Dermis blood vessel endothelial cell (primary cell): ENCODE results near the gene MS4A7. TPM values are rescaled to one million over a fixed set of nuclear protein-coding genes. Genes with fewer than 3 reads are reported as not detected.
A peak's percentile ranks its signal among the peaks of the same experiment; 100 is the strongest.
"Not testable (repeated sequence)": the region's sequence is repeated elsewhere in the genome, so short reads cannot be mapped to it uniquely, and the experiment has no call there.

Experiments
- DNase-seq: peaks from one replicate; pipeline ENCODE4 v3.0.0; 2010
- total RNA-seq: library from RNA; depleted of rRNA; stranded (reverse); fragments of >200 nt; gene quantifications from 2 replicates; pipeline ENCODE4 v1.2.3, GENCODE V29; 2014

Gene MS4A7, protein sequence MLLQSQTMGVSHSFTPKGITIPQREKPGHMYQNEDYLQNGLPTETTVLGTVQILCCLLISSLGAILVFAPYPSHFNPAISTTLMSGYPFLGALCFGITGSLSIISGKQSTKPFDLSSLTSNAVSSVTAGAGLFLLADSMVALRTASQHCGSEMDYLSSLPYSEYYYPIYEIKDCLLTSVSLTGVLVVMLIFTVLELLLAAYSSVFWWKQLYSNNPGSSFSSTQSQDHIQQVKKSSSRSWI
- total RNA-seq = not detected in 2 replicates

DNA sequence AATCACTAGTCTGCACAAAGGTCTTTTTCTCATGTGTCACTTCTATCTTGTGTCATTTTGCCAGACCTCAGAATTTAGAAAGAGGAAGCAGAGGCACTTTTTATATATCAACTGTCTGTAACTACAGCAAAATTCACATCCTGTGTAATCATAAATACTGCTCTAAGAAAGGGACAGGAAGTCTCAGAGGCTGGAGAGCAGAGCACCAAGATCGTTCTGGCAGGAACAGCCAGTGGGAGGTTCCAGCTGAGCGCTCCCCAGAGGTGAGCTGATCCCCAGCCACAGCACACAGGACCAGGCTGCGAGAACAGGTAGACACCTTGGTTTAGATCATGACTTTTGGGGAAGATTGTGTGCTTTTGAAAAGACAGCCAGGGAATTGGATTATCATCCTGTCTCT lies at the start of gene MS4A7:
TSS of gene MS4A7 (plus strand) at position 179 of the 400 bp plus-strand sequence. CDS start 4,610 bp downstream, outside the sequence.
- no peak for DNase-seq

DNA sequence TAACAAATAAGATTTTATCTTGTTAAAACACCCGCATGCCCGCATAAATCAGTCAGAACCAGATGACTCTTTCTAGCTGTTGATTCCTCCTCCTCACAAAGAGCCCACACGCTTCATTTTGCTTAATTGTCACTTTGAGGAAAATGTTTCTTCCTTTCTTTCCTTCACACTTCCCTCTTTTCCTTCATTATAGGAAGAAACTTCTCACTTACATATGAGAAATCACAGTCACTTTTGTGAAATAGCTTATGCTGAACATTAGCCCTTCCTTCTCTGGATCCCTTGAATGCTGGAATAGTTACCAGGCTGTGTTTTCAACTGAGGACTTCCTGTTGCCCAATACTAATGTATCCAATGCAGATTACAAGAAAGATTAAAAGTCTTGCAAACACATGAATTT lies 45.5 kb upstream of the MS4A7 start:
- no peak for DNase-seq

DNA sequence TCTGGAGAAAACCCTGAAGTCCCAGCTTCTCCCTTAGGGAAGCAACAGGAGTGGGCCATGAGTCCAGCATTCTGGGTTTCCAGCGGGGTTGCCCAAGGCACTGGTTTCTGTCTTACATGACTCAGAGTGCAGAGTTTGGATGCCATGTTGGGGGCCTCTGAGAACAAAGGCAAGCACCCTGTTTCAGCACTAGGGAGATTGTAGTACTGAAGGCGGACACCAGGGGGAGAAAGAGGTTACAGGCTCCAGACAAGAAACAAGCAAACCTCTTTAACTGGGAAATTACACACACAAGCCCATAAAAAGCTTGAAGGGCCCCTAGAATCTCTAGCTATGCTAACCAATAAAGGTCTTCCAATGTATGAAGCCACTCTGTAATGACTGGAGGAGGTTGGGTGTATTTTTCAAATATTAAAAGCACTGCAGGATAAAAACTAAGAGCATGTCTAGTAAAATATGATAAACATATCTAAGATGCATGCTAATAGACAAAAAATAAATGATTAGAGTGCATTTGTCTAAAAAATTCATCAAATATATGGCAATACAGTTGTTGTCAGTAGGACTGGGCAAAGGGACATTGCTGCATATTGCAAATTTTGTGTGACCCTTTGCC lies 44.2 kb upstream of the MS4A7 start:
- DNase-seq = peak; percentile 82

DNA sequence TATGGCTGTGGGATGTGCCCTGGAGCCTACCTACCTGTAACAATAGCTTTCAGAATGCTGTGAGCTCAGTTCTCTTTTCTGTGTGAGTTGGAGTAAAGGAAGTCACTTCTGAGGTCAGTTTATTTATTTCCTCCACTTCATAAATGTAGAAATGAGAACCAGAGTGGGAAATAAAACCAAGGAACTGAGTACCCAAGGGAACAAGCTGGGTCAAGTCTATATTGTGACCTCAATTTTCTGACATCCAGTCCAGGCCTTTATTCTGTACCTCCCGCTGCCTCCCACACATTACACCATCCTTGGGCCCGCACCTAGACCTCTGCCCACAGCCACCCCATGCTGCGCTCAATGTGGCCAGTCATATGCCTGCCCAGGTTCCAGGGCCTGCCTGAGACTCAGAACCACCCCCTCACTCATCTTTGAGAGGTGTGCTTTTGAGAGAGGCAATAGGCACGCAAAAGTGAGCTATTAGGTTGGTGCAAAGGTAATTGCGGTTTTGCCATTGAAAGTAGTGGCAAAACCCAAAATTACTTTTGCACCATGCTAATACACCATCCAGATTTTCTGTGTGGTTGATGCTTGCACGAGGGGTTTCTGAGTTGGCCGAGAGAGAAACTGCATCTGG lies 41.5 kb upstream of the MS4A7 start:
- DNase-seq = no peak

DNA sequence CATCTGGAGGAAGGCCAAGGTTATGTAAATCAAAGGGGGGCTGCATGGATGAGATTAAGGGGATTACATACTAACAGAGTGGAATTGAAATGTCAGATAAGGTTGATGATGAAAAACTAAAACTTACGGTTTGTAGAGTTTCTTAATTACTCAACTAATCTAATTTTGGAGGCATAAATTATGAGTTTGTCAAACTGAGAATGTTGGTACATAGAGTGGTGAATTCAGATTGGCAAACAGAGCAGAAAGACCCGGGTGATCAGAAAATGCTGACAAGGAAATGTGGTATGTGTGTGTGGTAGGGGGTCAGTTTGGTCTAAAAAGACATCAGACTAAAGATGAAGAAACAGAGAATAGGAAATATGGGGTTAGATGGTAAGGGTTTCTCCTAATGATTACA lies 40.3 kb upstream of the MS4A7 start:
- no peak for DNase-seq

DNA sequence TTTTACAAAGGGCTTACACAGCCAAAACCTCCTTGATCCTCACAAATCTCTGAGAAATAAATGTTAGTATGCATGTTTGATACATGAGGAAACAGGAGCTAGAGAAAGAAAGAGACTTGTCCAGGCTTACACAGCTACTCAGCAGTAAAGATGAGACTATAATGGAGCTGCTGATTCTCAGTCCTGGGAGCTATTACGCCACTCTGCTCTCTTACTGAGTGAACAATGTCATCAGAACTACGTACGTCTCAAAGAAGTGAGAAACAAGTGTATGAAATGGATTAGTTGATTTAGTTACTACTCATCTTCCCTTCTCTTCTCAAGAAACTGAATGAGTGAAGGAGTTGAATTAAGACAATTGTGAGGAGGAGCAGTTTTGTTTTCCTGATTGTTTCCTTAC lies 39.0 kb upstream of the MS4A7 start:
- DNase-seq = no peak

DNA sequence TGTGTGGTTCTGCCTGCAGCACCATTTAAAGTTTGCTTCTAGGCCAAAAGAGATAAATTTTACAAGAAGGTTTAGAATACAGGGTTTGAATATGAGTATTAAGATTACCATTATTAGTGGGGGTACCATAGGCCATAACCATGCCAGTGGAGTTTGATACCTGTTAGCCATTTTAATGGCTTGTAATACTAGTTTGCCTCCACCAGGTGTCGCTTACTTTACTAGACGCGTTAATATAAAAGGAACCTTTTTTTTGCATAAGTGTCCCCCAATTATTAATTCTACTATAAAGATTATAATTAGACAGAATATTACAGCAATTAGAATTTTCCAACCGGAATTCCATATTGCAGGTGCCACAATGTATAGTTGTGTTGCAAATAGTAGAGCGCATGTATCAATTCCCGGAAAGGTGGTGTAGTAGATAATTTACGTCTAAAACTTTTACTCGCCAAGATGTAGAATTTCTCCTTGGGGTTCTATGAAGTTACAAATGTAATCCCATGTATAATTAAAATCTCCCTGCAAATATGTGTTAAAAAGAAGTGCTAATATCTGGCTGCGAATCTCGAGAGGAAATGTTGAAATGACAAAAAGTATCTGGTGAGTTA lies 35.1 kb upstream of the MS4A7 start:
- DNase-seq = peak; percentile 47

DNA sequence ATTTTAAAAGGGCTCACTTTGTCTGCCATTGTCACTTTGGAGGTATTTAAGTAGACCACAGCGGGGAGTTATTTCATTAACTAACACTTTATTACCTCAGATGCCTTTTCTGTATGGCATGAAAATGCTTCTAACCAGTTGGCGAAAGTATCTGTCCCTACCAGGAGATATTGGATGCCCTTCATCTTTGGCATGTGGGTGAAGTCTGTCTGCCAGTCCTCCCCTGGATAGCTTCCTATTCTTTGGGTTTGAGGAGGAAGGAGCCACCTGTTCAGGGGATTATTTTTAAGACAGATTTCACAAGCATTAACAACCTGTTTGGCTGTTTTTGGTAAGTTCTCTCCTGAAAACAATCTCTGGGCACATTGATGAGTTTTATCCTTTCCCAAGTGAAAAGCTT lies 34.2 kb upstream of the MS4A7 start:
- no peak for DNase-seq

DNA sequence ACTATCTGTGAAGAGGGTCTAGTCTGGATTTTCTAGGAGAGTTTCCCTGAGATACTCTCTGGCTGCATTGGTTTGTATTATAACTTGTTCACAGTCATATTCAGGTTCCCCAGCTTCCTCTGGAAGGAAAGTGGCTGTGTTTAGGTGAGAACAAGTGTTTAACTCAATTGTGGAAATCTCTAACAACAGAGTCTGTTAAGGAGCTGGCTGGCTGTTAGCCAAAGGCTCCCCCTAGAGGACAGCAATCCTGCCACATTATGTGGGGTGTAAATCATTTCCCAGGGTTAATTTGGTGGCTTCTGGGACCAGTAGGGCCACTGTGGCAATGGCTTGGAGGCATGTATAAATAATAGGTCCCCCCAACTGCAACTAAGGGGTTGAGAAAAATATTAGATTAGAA lies 32.8 kb upstream of the MS4A7 start:
- DNase-seq = peak; percentile 64

DNA sequence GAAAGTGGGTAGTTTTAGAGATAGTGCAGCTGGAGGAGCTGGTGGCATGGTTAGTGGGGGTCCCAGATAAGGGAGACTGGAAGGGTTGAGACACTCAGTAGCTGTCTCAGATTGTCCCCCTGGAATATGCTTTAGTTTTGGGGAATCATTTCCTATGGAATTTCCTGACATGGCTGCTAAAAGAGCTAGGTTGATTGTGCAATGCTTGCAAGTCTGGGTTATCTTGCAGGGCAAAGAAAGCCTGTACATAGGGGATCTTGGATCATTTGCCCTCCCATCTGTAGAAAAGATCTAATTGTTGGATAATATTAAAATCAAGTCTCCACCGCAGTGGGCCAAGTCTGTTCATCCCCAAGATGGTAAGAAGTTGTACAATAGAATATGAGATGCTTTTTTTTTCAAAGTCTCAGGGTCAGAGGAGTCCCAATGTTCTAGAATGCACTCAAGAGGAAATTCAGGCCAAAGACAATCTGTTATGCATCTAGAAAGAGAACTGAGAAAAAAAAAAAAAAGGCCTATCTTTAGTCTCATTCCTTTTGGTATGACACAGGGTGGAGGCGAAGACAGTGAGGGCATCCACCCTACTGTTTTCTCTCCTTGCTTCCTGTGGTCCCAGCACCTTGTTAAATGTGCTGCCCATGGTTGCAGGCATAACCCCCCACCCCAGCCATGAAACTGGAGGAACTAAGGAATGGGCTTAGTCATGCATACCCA lies 31.1 kb upstream of the MS4A7 start:
- no peak for DNase-seq

DNA sequence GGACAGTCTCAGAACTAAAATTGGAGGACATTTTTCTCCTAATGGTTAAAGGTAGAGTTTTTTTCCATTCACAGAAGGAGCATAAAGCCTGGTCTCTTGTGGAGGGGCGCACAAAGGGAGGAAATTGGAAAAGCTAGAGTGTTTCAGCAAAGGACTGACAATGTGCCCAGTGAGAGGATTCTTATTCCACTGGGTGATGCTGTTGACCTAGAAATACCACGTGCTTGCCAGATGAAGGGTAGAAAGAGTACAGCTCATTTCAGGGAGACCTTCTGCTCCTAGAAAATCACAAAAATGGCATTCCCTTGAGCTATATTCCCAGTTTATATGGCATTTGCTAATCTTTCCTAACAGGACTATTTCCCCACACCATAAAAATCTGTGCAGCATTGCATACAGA lies 30.2 kb upstream of the MS4A7 start:
- no peak for DNase-seq

DNA sequence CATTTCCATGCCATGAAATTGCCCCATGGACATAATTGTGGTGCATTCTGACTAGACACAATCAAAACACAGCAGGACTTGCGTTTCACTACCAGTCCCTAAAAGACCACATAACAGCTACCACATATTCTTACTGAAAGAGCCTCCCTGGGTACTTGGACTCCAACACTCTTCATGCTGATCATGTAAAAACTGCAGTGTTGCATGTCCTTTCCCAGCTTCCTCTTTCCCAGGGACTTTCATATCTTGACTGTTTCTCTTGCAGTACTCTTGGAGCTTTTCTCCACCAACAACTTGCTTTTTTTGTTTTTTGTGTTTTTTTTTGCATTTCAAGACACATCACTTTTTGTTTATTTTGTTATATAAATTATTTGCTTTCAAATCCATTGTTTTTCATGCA lies 28.3 kb upstream of the MS4A7 start:
- DNase-seq = no peak

DNA sequence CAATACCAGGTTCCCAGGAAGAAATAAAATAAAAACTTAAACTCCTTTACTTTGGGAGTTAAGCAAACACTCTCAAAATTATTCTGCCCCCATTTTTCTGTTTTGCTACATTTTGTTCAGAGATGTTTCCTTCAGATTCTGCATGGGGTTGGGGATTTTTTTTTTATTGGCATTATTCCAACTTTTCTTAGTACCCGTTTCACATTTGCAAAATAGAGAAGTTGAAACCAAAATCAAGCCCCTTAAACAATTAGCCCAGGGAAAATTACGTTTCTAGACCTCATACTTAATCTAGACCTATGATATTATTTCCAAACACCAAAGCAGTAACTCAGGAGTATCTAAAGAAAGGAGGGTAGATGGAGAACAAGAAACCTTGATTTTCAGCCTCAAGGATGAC lies 20.6 kb upstream of the MS4A7 start:
- DNase-seq = no peak

DNA sequence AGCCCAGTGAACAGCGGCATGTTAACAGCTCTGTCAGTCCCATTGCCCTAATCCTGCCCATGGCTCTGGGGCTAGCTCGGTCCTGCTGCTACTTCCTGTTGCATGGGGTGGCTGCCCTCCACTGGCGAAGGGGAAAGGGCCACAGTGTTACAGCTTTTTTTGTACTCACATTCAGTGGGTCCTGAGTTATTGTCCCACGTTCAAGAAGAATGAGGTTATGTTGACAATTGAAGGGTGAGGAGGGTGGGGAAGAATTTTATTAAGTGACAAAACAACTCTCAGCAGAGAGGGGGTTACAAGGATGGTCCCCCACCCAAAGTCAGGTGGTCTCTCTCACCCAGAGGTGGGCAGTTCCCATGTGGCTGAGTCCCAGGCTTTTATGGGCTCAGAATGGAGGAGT lies 17.7 kb upstream of the MS4A7 start:
- no peak for DNase-seq

DNA sequence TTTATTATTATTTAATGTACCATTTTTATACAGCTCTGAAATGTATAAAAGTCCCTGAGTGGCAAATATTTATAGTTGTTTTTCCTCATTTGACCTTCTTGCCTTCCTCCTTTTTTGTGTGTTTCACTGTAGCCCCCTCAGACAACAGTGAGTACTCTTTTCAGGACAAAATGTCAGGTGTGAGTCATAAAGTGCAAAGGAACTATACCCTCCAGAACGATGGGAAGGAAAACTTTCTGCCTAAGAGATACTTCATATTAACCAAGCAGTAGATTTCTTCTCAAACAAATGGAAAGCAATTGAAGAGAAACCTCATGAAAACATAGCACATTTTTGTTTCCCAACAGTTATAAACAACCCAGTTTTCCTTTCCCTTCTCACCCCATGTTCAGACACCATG lies 16.1 kb upstream of the MS4A7 start:
- DNase-seq = no peak

DNA sequence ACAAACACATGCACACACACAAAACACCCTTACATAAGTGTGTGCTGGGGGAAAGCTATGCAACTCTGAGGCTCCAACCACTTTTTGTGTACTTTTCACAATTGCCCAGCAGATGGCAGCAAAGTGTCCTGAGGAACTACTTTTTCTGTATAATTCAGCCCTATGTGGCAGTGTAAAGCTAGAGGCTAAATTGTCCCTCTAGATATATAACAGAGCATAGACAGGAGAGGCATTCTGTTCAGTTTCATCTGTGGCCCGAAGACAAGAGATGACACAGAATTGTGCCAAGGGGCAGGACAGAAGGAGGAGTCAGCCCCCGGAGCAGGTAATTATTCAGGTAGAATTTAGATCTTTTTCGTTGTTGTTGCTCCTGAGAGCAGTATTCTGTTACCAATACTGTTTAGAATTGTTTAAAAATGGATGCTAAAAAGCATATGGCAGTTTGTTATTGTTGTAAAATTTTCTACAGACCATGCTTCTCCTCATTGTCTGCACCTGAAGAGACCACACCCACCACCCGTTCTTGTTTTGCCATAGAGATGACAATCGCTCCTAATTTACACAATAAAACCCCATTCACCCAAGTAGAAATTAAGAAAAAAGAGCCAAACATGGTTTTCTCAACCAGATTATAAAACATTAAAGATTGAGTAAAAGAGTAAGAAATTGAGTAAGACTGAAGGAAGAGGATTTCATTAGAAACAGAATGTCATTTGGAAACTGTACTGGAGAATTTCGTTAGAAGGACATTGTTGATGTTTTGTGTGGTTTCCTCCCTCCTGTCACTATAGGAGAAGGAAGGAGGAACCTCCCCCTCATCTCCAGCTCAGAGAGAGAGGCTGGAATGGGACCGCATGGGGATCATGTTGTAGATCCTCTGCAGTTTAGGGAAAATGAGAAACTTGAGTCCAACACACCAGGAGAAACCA lies 14.5 kb upstream of the MS4A7 start:
- DNase-seq = peak; percentile 81

DNA sequence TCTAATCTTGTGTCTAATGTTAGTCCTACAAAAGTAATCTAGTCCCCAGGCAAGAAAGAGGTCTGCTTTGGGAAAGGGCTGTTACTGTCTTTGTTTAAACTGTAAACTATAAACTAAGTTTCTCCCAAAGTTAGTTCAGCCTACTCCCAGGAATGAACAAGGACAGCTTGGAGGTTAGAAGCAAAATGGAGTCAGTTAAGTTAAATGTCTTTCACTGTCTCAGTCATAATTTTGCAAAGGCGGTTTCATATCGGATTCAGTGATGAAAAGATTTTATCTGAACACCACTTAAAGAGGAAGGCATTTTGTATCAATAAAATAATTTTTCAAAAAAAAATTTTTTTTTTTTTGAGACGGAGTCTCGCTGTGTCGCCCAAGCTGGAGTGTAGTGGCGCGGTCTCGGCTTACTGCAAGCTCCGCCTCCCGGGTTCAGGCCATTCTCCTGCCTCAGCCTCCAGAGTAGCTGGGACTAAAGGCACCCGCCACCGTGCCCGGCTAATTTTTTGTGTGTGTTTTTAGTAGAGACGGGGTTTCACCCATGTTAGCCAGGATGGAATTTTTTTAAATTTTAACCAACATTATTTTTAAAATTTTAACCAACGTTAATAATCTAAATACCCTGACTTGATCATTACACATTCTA lies 11.9 kb upstream of the MS4A7 start:
- DNase-seq = not testable (repeated sequence)

DNA sequence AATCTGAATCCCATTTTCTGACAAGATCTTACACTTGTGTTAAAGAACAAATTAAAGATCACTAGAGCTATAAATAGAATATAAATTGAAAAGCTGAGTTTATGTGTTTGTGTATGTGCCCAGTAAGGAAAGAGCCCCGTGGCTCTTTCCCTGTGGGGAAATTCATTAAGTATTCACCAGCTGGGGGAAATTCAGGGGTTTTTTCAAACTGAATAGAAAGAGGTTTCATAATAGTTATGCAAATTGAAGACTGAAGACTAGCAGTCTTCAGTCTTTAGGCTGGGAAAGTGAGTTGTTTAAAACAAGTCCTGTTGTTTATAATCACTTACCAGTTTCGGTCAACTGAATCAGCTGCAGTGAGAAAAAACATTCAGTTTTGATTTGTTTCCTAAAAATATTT lies 11.3 kb upstream of the MS4A7 start:
- DNase-seq = no peak

DNA sequence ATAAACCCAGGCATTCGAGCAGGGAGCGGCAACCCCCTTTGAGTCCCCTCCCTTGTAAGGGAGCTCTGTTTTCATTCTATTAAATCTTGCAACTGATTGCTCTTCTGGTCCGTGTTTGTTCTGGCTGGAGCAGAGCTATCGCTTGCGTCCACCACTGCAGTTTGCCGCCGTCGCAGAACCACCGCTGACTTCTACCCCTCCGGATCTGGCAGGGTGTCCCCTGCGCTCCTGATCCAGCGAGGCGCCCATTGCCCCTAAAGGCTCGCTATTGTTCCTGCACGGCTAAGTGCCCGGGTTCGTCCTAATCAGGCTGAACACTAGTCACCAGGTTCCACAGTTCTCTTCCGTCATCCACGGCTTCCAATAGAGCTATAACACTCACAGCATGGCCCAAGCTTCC lies 10.4 kb upstream of the MS4A7 start:
- no peak for DNase-seq

DNA sequence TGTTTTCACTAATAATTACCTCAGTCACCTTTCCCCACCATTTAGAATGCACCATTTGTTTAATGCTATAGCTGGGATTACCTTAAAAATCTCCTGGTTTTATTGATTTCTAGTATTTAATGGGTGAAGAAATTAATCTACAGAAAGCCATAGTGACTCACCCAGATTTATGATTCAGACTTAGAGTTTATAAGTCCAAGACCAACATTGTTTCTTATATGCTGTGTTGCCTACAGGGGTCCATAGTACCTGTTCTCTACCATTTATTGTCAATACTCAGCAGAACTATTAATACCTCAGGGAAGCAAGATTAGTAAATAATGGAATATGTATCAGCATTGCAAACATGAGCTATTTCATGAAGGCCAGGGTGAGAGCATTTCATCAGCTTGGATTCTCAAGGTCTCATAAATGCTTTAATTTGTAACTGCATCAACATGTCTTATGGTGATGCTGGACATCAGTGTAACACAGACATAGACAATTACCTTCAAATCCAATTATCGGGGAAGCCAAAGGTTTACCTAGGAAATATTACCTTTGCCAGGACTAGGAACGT lies 8.0 kb upstream of the MS4A7 start:
- DNase-seq = no peak

DNA sequence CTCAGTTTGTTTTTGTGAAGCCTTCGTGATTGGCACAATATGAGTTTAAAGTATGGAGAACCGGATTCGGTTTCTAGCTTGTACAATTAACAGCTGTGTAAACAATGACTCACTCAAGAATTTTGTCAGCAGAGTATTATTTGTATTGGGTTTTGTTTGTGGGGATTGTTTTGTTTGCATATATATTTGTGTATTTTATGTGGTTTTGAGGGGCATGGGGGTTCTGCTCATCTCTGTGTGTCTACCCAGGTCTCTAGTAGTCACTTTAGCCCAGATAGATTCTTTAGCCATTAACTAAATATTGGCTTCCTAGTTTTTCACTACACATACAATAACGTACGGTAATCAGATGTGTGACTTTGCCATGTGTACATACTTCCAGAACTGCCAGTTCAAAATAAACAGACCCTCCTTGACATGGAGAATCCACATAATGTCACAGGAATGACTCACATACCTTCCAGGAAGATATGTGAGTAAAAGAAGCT lies 7.5 kb upstream of the MS4A7 start:
- peak; percentile 60 for DNase-seq
